Stimulated activated CD8-positive, alpha-beta memory T cell treated with anti-CD3 and anti-CD28 coated beads, Interleukin-7, amount 100 ng/mL, for 1 hour (primary cell): ENCODE measurements around the gene PIP4K2C.
"Not testable (repeated sequence)": the region's sequence is repeated elsewhere in the genome, so short reads cannot be mapped to it uniquely, and the experiment has no call there.

Experiments
- DNase-seq, 2 donors: peaks; one replicate each; pipeline ENCODE4 v3.0.0-alpha.2; 2020; ENCODE audit warnings: low read depth in 2 of 2

The PIP4K2C gene

GRCh38 chr12:57584690-57585089 is 6.3 kb upstream of the PIP4K2C start:
- no peak for DNase-seq

DNA sequence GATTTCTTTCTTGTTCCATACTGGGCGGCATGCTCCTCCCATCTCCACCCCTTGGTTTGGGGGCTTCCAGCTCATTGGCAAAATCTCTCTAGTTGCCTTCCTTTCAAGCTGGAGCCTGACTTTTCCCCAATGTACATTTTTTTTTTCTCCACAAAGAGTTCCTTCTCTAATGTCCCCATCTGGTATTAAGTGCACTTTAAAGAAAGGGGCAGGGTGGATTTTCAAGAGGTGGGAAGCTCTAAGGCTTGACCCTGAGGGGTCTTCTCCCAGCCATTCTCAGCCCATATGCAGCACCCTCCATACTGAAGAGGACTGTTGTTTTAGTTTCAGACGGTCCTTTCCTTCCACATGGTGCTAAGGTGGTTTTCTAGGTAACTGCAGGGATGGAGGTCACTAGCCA is 5.8 kb upstream of the PIP4K2C start:
- DNase-seq, result no peak

DNA sequence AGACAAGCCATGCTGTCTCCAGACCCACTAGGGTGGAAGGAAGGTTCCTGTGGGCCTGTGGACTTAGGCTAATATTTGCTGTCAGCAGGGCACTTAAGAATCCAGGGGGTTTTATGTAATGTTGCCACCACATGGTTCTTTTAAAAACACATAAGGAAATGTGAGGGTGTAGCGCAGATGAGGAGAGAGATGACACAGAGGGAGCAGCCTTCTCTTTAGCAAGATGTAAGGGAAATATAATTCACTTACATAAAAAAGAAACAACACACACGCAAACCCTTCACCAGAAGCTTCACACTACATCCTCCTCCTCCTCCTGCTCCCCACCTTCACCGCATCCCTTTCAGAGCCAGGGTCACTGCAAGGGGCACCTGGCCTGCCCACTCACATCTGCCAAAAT is 4.9 kb upstream of the PIP4K2C start:
- no peak for DNase-seq

DNA sequence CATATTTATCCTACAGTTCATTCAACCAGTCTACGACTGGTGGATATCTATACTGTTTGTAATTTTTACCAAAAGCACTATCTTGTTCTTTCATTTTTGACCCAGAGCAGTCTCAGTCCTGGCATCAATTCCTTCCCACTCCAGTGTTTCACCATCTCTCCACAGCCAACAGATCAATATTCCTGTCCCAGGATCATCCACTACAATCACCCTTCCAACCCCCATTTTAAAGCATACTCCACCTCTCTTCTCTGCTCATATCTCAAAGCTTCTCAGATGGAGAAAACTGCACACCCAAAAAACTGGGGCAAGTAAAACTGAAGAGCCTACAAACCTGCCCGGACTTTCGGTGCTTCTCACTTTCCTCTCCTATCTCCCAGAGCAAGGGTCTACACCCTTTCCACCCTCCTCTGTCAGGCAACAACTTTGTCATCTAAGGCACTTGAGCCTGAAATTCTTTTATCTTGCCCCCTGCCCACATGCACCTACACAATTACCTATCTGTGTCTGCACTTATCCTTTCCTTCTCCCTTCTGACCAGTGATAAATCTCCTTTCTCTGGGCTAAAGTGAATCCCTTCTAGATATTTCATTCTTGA is 4.1 kb upstream of the PIP4K2C start:
- no peak for DNase-seq

- not testable (repeated sequence) for DNase-seq
Observed at GRCh38 chr12:57588951-57589610, 1.9 kb upstream of the PIP4K2C start.

- DNase-seq, result no peak
Observed at GRCh38 chr12:57590479-57590863, 521 bp upstream of the PIP4K2C start.

GRCh38 chr12:57591782-57592325 is 862 bp downstream of the PIP4K2C start:
- no peak for DNase-seq

DNA sequence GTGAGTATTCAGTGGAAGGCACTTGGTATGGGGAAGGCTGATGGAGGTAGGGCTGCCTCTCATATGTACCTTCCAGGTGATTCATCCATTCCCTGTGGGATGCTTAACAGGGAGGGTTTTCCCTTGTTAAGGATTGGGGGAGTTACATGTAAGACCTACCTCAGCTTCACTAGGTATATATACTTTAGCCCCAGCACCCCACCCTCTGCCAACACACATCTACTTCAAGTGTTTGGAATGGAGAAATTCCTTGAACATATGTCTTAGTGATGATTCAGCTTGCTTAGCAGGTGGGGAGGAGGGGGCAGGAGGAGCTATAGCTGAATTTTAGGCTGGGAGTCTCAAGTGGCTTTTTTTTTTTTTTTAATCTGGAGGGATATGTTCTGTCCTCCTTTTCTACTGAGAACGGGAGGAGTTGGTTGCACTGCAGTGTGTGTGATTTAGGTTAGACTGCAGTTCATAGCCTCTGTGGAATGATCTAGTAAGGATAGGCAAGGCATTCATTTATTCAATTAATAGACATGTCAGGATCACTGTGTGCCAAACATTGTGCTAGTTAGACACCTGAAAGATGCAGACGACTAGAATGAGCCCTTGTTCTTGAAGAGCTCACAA is 1.7 kb downstream of the PIP4K2C start:
- no peak for DNase-seq

- no peak for DNase-seq
Observed at GRCh38 chr12:57593187-57593586, 2.2 kb downstream of the PIP4K2C start.

GRCh38 chr12:57600395-57600794 is 9.4 kb downstream of the PIP4K2C start:
- DNase-seq, result no peak

DNA sequence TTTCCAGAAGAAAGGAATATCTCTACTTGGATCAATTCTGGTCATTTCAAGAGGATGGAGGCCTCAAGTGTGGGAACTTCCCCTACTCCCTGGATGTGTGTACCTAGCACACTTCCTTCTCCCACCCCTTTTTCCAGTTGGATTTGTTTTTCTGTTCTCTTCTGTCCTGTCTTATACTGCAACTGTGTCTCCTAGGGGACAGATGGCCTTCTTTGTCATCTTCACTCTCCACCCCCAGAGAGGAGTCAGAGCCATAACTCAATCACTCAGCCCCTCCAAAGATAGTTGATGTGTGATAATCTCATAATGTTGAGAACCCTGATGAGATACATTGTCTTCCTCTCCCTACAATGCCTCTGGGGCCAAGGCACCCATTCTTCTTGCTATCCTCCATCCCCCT is 11.6 kb downstream of the PIP4K2C start:
- no peak for DNase-seq

DNA sequence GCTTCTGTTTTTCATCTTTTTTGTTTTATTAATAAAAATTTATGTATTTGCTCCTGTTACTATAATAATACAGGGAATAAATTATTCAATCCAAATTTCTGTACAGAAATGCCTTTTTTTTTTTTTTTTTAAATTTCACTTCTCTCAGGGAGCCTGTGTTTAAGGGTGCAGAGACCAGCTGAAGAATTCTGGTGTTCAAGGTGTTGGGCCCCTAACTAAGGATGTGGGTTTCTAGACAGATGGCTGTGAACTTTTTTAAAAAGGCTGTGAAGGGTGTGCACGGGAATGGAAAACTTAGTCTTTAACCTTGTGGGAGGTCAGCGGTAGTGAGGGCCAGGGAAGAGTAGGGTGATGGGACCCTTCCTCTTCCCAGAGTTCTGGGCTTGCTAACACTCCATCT is 12.3 kb downstream of the PIP4K2C start:
- DNase-seq, result no peak

GRCh38 chr12:57603815-57604453 is 12.9 kb downstream of the PIP4K2C start:
- DNase-seq, result no peak

DNA sequence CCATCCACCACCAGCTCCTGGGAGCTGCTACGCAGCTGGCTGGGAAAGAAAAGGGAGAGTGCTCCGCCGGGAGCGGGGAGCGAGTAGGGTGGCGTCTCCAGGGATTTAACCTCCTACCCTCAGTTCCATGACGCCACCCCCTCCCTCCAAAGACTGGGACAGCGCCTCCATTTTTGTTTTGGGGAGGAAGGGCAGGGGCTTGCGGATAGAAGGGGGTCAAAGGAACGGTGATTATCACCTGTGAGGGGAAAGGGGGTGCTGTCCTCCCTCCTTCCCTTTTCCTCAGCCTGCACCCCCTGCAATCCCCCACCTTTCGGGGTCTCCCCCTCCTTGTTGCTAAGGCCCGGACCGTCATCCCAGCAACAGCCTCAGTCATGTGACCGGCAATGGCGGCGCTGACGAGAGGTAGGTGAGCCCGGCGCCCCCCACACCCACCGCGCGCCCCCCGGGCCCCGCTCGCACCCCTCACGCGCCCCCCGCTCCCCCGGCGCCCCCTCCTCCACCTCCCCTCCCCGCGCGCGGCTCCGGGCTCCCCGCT is 13.5 kb downstream of the PIP4K2C start, which contains the start of gene DTX3:
TSS of gene DTX3 (plus strand) at position 371 of the 538 bp plus-strand sequence. CDS start 1,694 bp downstream, outside the sequence.
- DNase-seq, result no peak

GRCh38 chr12:57604992-57605810 is 14.2 kb downstream of the PIP4K2C start:
- DNase-seq, result no peak

GRCh38 chr12:57605811-57606311 is 14.9 kb downstream of the PIP4K2C start:
- DNase-seq, result no peak

DNA sequence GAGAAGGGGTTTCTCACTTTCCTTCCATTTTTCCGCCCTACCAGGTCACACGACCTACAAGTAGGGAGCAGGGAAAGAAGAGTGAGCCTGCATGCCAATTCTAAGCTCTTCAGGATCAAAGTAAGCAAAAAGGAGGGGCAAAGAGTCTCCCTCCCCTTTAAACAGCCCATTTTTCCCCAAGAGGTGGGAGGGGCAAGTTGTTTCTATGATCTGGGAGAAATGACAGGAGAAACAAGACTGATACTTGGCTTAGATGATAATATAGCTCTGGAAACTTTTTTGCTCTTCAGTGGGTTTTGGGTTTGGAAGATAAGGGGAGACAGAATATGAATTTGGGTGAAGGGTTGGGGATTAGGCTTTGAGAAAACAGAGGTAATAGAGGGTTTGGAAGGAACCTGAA is 15.4 kb downstream of the PIP4K2C start:
- DNase-seq, result no peak

- no peak for DNase-seq
Observed at GRCh38 chr12:57606821-57607220, 15.8 kb downstream of the PIP4K2C start.

DNA sequence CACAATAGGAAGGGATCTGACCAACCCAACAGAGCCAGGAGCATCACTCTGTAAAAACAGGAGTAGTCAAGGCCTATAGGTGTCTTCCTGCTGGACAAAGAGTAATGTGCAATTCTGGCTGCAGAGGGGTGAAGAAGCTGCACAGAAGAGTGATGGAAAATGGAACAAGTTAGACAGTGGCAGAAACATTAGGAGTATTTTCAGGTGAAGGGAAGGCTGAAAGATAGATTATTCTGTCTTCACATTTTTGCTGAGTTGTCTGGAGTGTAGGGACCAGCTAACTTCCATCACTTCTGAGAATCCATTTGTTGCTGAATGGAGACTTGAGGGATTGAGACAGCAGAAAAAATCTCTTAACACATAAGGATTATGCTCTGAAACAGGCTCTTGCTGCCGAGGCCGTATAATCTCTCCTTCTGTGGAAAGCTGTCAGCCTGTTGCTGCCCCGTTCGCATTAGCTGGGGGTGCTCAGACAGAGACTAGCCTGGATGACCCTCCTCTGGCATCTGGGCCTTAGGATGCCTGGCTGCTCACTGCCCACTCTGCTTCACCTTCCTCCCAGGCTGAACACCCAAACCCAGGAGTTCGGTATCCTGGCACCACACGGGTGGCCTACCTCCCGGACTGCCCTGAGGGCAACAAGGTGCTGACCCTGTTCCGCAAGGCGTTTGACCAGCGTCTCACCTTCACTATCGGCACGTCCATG is 17.1 kb downstream of the PIP4K2C start:
- no peak for DNase-seq

GRCh38 chr12:57609101-57609780 is 18.2 kb downstream of the PIP4K2C start:
- no peak for DNase-seq
